Stimulated activated memory B cell treated with anti-CD40 and anti-IgM and Interleukin-4, amounts not matched to agents 10 μg/mL and 1 μg/mL and 100 μg/mL, for 72 hours (primary cell): ENCODE data around the gene MAJIN.

Source experiments
- ATAC-seq: fragments of 150-1000 bp; cut with Tn5 transposase; 2 replicates; pipeline ENCODE4 v1.10.0; 2021
- H3K27ac Mint-ChIP-seq: one replicate; pipeline ENCODE4 v1.8.0; 2022; ENCODE audit warnings: mild to moderate bottlenecking, mixed read lengths
- H3K27me3 Mint-ChIP-seq: one replicate; pipeline ENCODE4 v1.8.0; 2022; ENCODE audit warnings: mixed read lengths
- H3K36me3 Mint-ChIP-seq: one replicate; pipeline ENCODE4 v1.8.0; 2022; ENCODE audit warnings: mixed read lengths
- H3K4me1 Mint-ChIP-seq: one replicate; pipeline ENCODE4 v1.8.0; 2022; ENCODE audit warnings: mixed read lengths
- H3K4me3 Mint-ChIP-seq: one replicate; pipeline ENCODE4 v1.8.0; 2022; ENCODE audit warnings: mild to moderate bottlenecking, moderate library complexity, mixed read lengths
- H3K9me3 Mint-ChIP-seq: one replicate; pipeline ENCODE4 v1.8.0; 2022; ENCODE audit warnings: mixed read lengths

The MAJIN gene

DNA sequence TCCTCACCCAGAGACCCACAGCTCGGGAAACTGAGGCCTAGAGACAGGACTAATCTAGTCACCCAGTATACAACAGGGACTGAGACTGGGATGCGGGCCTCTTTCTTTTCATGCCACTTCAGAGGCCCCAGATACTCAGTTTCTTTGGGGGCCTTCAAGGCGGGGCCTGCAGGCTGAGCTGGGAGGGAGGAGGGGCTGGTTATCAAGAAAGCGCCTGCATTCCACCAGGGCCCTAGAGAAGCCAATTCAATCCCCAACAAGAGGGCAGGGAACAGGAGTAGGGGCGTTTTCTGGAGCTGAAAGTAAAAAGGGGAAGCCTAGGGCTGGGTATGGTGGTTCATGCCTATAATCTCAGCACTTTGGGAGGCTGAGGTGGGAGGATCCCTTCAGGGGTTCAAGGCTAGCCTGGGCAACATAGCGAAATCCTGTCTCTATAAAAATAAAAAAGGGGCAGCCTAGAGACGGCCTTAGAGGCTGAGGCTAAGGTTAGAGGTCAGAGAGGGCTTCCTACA lies 56.5 kb downstream of the MAJIN start:
- Mint-ChIP-seq H3K27me3 (no peaks in the 10 kb centered on the region), H3K4me3 (peak overlapping the region; percentile 89), H3K36me3 (peaks cover 24% of the 10 kb centered on the region), H3K9me3 (no peaks in the 10 kb centered on the region), H3K4me1 (peaks cover 41% of the 10 kb centered on the region), H3K27ac (peak overlapping the region; percentile 93)
- ATAC-seq: no peak

- H3K9me3 Mint-ChIP-seq: no peaks in the 10 kb centered on the region
- H3K27me3 Mint-ChIP-seq: no peaks in the 10 kb centered on the region
- peaks cover 37% of the 10 kb centered on the region for H3K36me3 Mint-ChIP-seq
- no peak overlapping the region for H3K27ac Mint-ChIP-seq
- peaks cover 41% of the 10 kb centered on the region for H3K4me1 Mint-ChIP-seq
- no peak overlapping the region for H3K4me3 Mint-ChIP-seq
- ATAC-seq: no peak
These were observed 57.8 kb downstream of the MAJIN start for GRCh38 chr11:64914123-64914522.

GRCh38 chr11:64913171-64913727 lies 58.7 kb downstream of the MAJIN start:
- Mint-ChIP-seq H3K4me3 (no peak overlapping the region), H3K27me3 (no peaks in the 10 kb centered on the region), H3K4me1 (peaks cover 41% of the 10 kb centered on the region), H3K9me3 (no peaks in the 10 kb centered on the region), H3K27ac (no peak overlapping the region), H3K36me3 (peaks cover 45% of the 10 kb centered on the region)
- no peak for ATAC-seq

DNA sequence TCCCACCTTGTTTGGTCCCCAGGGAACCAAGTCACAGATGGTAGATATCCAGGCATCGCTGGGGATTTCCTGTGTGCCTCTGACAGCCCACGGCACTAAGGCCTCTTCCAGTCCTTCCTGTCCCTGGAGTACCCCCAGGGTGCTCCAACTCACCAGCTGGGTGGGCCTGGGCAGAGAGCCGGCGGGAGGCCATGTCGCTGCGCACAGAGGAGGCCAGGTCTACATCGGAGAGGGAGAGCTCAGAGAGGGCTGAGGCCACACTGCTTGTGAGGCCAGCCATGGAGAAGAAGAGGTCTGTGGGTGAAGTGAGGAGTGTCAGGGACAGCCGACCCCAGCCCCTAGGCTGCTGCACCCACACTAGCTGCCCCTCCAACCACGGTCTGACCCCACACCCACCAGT lies 60.2 kb downstream of the MAJIN start:
- H3K36me3 Mint-ChIP-seq: peaks cover 60% of the 10 kb centered on the region
- H3K4me3 Mint-ChIP-seq: no peak overlapping the region

DNA sequence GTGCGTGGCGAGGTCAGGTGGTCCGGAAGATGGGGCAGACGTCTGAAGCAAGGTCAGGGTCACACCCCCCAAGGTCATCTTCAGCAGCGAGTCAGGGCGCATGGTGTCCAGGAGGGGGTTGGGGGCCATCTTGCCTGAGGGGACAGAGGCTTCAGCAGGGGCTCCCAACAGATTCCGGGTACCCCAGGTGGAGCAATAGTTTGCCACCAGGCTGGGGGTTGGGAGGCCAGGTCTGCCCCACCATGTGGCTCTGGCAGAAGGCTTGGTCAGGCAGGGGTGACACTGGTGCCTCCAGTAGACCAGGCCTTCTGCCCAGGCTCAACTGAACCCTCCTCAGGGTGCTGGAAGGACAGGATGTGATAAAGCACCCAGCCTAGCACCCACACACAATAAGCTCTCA lies 60.8 kb downstream of the MAJIN start:
- no peak for ATAC-seq
- H3K27ac Mint-ChIP-seq: no peak overlapping the region
- H3K36me3 Mint-ChIP-seq: peaks cover 60% of the 10 kb centered on the region

More for the DNA sequence above, 60.2 kb downstream of the MAJIN start:
- ATAC-seq: no peak
- Mint-ChIP-seq H3K27me3 (no peaks in the 10 kb centered on the region), H3K4me1 (peaks cover 31% of the 10 kb centered on the region), H3K27ac (no peak overlapping the region), H3K9me3 (no peaks in the 10 kb centered on the region)

DNA sequence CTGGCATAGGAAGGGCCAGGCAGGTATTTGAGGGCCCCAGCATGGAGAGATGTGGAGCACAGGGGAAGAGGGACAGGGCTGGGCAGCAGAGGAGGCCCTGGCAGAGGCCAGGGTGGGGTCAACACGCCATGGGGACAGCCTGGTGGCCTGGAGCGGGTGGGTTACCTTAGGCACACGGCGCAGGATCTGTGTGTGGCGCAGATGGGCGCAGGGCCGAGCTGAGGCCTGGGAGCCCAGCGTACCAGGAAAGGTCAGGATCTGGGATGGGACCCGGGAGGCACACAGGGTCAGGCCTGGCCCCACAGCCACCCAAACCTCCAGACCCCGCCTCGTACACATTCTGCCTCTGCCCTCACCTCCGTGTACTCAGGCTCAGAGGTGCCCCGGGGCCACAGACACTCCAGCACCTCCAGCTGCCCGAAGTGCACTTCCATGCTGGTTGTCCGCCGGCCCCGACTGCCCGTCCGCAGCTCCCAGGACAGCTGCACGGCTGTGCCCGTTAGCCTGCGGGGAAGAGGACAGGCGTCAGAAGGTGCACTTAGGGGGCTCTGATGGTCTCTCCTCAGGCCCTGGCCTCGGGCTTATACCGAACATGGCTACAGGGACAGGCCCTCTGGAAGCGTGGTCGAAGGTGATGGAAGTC lies 61.3 kb downstream of the MAJIN start:
- Mint-ChIP-seq H3K4me3 (no peak overlapping the region), H3K4me1 (peaks cover 19% of the 10 kb centered on the region)

More for the DNA sequence above, 60.8 kb downstream of the MAJIN start:
- no peaks in the 10 kb centered on the region for H3K9me3 Mint-ChIP-seq
- peaks cover 25% of the 10 kb centered on the region for H3K4me1 Mint-ChIP-seq
- H3K27me3 Mint-ChIP-seq: no peaks in the 10 kb centered on the region
- H3K4me3 Mint-ChIP-seq: no peak overlapping the region

GRCh38 chr11:64909653-64910343 lies 62.1 kb downstream of the MAJIN start:
- Mint-ChIP-seq H3K27ac (no peak overlapping the region), H3K4me3 (no peak overlapping the region), H3K9me3 (no peaks in the 10 kb centered on the region), H3K4me1 (peaks cover 12% of the 10 kb centered on the region), H3K27me3 (no peaks in the 10 kb centered on the region), H3K36me3 (peaks cover 71% of the 10 kb centered on the region)
- ATAC-seq: no peak

More for the DNA sequence above, 61.3 kb downstream of the MAJIN start:
- Mint-ChIP-seq H3K36me3 (peaks cover 66% of the 10 kb centered on the region), H3K27me3 (no peaks in the 10 kb centered on the region), H3K9me3 (no peaks in the 10 kb centered on the region), H3K27ac (no peak overlapping the region)
- no peak for ATAC-seq

DNA sequence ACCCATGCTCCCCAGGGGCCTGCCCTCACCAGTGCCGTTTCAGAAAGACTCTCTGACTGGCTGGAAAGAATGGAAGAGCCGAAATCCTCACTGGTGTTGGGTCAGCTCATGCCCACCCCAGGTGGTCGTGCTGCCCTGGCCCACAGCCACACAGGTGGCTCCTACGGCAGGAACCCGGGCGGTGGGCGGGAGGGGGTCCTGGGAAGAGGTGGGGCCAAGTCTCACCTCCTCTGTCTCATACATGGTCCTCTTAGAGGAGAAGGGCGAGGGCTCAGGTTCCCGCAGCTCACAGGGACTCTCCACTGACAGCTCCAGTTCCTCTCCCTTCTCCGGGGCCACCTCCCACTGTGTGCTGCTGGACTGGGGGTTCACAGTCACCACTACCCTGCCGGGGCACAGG lies 63.1 kb downstream of the MAJIN start:
- H3K27ac Mint-ChIP-seq: no peak overlapping the region
- no peak overlapping the region for H3K4me3 Mint-ChIP-seq
- H3K4me1 Mint-ChIP-seq: peaks cover 6% of the 10 kb centered on the region
- no peak for ATAC-seq
- no peaks in the 10 kb centered on the region for H3K9me3 Mint-ChIP-seq
- H3K36me3 Mint-ChIP-seq: peaks cover 70% of the 10 kb centered on the region
- no peaks in the 10 kb centered on the region for H3K27me3 Mint-ChIP-seq

DNA sequence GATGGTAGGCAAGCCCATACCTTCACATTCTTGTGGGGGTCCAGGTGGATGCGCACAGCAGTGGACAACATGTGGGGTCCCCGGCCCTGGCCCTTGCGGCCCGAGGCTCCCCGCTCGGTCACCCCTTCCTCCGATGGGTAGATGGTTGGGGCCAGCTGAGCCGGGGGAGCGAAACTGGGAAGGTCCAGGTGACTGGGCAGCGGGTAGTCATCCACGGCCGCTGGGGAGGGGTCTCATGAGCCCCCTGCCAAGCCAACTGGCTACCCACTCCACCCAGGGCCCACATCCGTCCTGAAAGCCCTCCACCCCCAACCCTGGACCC lies 65.6 kb downstream of the MAJIN start:
- Mint-ChIP-seq H3K27me3 (no peaks in the 10 kb centered on the region), H3K4me1 (peaks cover 6% of the 10 kb centered on the region), H3K27ac (no peak overlapping the region), H3K36me3 (peaks cover 65% of the 10 kb centered on the region), H3K9me3 (no peaks in the 10 kb centered on the region), H3K4me3 (no peak overlapping the region)
- no peak for ATAC-seq

DNA sequence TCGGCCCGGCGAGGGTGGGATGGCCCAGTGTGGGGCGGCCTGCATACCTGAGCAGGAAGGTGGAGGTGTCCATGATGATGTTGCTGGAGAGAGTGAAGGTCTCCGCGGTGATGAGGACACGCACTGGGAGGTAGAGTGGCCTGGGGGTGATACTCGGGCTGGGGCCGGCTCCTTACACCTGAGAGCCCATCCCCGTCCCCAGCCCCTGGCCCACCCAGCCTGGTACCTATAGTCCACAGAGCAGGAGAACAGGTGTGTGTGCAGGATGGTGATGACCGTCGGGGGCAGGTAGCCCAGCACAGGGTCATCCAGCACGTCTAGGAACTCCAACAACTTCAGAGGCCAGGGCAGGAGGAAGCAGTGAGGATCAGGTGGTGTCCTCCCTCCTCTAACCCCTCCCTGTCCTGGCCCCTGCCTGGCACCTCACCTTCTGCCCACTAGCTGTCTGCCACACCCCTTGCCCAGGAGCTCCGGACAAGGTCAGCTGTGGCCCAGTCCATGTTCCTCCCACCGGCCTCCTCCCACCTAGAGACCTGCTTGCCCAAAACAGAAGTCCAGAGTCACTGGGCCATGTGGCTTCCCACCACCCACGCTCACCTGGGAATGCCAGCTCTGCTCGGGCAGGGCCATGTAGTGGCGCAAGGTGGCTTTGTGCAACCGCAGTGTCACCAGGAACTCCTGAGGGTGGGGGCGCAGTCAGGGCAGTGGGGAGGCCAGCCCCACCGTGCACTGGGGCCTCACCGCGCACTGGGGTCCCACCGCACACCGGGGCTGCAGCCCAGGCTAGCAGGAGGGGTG lies 66.2 kb downstream of the MAJIN start:
- Mint-ChIP-seq H3K4me3 (no peak overlapping the region), H3K36me3 (peaks cover 61% of the 10 kb centered on the region), H3K27ac (no peak overlapping the region), H3K4me1 (peaks cover 6% of the 10 kb centered on the region), H3K9me3 (no peaks in the 10 kb centered on the region), H3K27me3 (no peaks in the 10 kb centered on the region)
- peak; percentile 35 for ATAC-seq

DNA sequence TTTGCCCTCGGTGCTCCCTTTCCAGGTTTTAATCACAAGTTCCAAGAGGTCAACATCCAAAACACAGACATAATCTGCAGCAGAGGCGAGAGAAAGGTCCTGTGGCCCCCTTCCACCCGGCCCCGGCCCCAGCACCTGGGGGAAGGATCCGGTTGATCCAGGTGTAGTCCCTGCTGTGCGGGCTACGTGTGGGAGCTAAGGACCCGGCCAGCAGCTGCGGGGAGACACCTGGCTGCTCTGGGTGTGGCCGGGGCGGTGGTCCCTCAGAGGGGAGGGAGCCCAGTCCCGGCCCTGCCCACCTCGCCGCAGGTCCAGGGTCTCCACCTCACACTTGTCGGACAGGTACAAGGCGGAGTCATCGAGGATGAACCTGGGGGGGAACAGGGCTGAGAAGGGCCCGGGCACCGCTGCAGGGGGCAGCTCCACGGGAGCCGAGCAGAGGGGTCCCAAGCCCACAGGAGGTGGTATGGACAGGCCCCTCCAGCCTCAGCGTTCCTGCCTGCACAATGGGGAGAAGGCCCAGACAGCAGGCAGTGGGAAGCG lies 68.5 kb downstream of the MAJIN start:
- no peak overlapping the region for H3K4me3 Mint-ChIP-seq
- no peaks in the 10 kb centered on the region for H3K27me3 Mint-ChIP-seq
- no peak for ATAC-seq
- no peak overlapping the region for H3K27ac Mint-ChIP-seq
- peaks cover 52% of the 10 kb centered on the region for H3K36me3 Mint-ChIP-seq
- H3K9me3 Mint-ChIP-seq: no peaks in the 10 kb centered on the region
- H3K4me1 Mint-ChIP-seq: peaks cover 19% of the 10 kb centered on the region

GRCh38 chr11:64902102-64902900 lies 69.6 kb downstream of the MAJIN start:
- Mint-ChIP-seq H3K9me3 (no peaks in the 10 kb centered on the region), H3K27me3 (no peaks in the 10 kb centered on the region), H3K4me3 (no peak overlapping the region), H3K27ac (no peak overlapping the region), H3K36me3 (peaks cover 47% of the 10 kb centered on the region), H3K4me1 (peaks cover 19% of the 10 kb centered on the region)
- no peak for ATAC-seq

- no peaks in the 10 kb centered on the region for H3K27me3 Mint-ChIP-seq
- H3K4me1 Mint-ChIP-seq: peaks cover 19% of the 10 kb centered on the region
- ATAC-seq: no peak
- H3K4me3 Mint-ChIP-seq: no peak overlapping the region
- H3K27ac Mint-ChIP-seq: no peak overlapping the region
- no peaks in the 10 kb centered on the region for H3K9me3 Mint-ChIP-seq
- peaks cover 48% of the 10 kb centered on the region for H3K36me3 Mint-ChIP-seq
These were observed 71.1 kb downstream of the MAJIN start for GRCh38 chr11:64900774-64901173.

GRCh38 chr11:64900263-64900678 lies 71.6 kb downstream of the MAJIN start:
- Mint-ChIP-seq H3K27ac (peak overlapping the region; percentile 37), H3K27me3 (no peaks in the 10 kb centered on the region), H3K9me3 (no peaks in the 10 kb centered on the region), H3K36me3 (peaks cover 47% of the 10 kb centered on the region), H3K4me1 (peaks cover 24% of the 10 kb centered on the region), H3K4me3 (no peak overlapping the region)
- peak; percentile 85 for ATAC-seq
